NB4 (cell line): ENCODE data around the gene CDH16.

Experiments
- CTCF ChIP-seq: IDR thresholded peaks from one replicate; pipeline ENCODE4 v1.5.1; 2012; ENCODE audit warnings: low read depth, low read length
- MAX ChIP-seq: IDR thresholded peaks from 2 replicates; pipeline ENCODE4 v1.6.1; 2011; ENCODE audit warnings: low read depth, low read length
- MYC ChIP-seq: IDR thresholded peaks from 2 replicates; pipeline ENCODE4 v1.6.1; 2011; ENCODE audit warnings: low read depth, low read length
- POLR2A ChIP-seq: IDR thresholded peaks from 2 replicates; pipeline ENCODE4 v1.6.1; 2011; ENCODE audit warnings: mild to moderate bottlenecking; ENCODE audit not compliant: insufficient read length; ENCODE audit errors: extremely low read depth

- TF ChIP-seq POLR2A (no peak), CTCF (peak; percentile 89), MYC (no peak), MAX (no peak)
Measured at GRCh38 chr16:66954097-66954659, 35.5 kb upstream of the CDH16 start.
